ENCODE results near the gene CSNK1G1.

Gene CSNK1G1

GRCh38 chr15:64216730-64217428, 139.1 kb downstream of the CSNK1G1 start:
- TF ChIP-seq CTCF (IDR thresholded peaks at IDR 0.05; ENCODE audit: low read depth, low read length, missing control alignments), result no peak
- Histone ChIP-seq H3K36me3 (replicated peaks) (peaks cover 2% of the 10 kb centered on the region), H3K4me3 (ENCODE audit: low read depth, low read length) (no peak overlapping the region), H3K27me3 (replicated peaks) (no peaks in the 10 kb centered on the region), H3K27ac (no peak overlapping the region)
- no peak for DNase-seq
- in situ Hi-C loops (cut with HindIII; ENCODE audit: low pct_ligation_motif_present, low sequenced_read_pairs), result no loop called here

- no peak for TF ChIP-seq CTCF (IDR thresholded peaks at IDR 0.05; ENCODE audit: low read depth, low read length, missing control alignments)
- H3K27ac ChIP-seq, result no peak overlapping the region
- no peaks in the 10 kb centered on the region for H3K27me3 ChIP-seq (replicated peaks)
- no peak for DNase-seq
- no peak overlapping the region for H3K4me3 ChIP-seq (ENCODE audit: low read depth, low read length)
- in situ Hi-C loops (cut with HindIII; ENCODE audit: low pct_ligation_motif_present, low sequenced_read_pairs), result no loop called here
- peaks cover 2% of the 10 kb centered on the region for H3K36me3 ChIP-seq (replicated peaks)
Observed at GRCh38 chr15:64216196-64216595, 139.8 kb downstream of the CSNK1G1 start.

- in situ Hi-C loops (cut with HindIII; ENCODE audit: low pct_ligation_motif_present, low sequenced_read_pairs), result no loop called here
- TF ChIP-seq CTCF (IDR thresholded peaks at IDR 0.05; ENCODE audit: low read depth, low read length, missing control alignments), result no peak
- Histone ChIP-seq H3K27ac (no peak overlapping the region), H3K36me3 (replicated peaks) (peaks cover 2% of the 10 kb centered on the region), H3K27me3 (replicated peaks) (no peaks in the 10 kb centered on the region), H3K4me3 (ENCODE audit: low read depth, low read length) (no peak overlapping the region)
- no peak for DNase-seq
Observed at GRCh38 chr15:64213646-64214045, 142.3 kb downstream of the CSNK1G1 start.

GRCh38 chr15:64211696-64212095, 144.3 kb downstream of the CSNK1G1 start:
- Histone ChIP-seq H3K27me3 (replicated peaks) (no peaks in the 10 kb centered on the region), H3K36me3 (replicated peaks) (peaks cover 2% of the 10 kb centered on the region), H3K27ac (no peak overlapping the region), H3K4me3 (ENCODE audit: low read depth, low read length) (no peak overlapping the region)
- TF ChIP-seq CTCF (IDR thresholded peaks at IDR 0.05; ENCODE audit: low read depth, low read length, missing control alignments), result no peak
- in situ Hi-C loops (cut with HindIII; ENCODE audit: low pct_ligation_motif_present, low sequenced_read_pairs), result no loop called here
- no peak for DNase-seq

- Histone ChIP-seq H3K36me3 (replicated peaks) (peaks cover 2% of the 10 kb centered on the region), H3K27me3 (replicated peaks) (no peaks in the 10 kb centered on the region), H3K27ac (no peak overlapping the region), H3K4me3 (ENCODE audit: low read depth, low read length) (no peak overlapping the region)
- DNase-seq, result no peak
- TF ChIP-seq CTCF (IDR thresholded peaks at IDR 0.05; ENCODE audit: low read depth, low read length, missing control alignments), result no peak
- in situ Hi-C loops (cut with HindIII; ENCODE audit: low pct_ligation_motif_present, low sequenced_read_pairs), result no loop called here
Observed at GRCh38 chr15:64210371-64210770, 145.6 kb downstream of the CSNK1G1 start.
